Measurements from ENCODE around the gene CCDC57. TPM values are rescaled to one million over a fixed set of nuclear protein-coding genes. Genes with fewer than 3 reads are reported as not detected.

CCDC57 gene
- total RNA-seq, 1 donor from 2014 or later = 56.9 TPM

Other genes starting within 250 kb of the CCDC57 start
- 45.4 TPM for gene ASPSCR1, start 235.2 kb downstream of the CCDC57 start, total RNA-seq
- 43.4 TPM for gene CENPX, start 190.0 kb downstream of the CCDC57 start, total RNA-seq
- gene LRRC45, start 189.5 kb downstream of the CCDC57 start, total RNA-seq = 26.4 TPM
- gene RAC3, start 181.2 kb downstream of the CCDC57 start, total RNA-seq = 8.9 TPM
- gene DCXR, start 175.1 kb downstream of the CCDC57 start, total RNA-seq = 102 TPM
- gene RFNG, start 161.0 kb downstream of the CCDC57 start, total RNA-seq = 51.6 TPM
- gene GPS1, start 160.9 kb downstream of the CCDC57 start, total RNA-seq = 107 TPM
- gene DUS1L, start 147.0 kb downstream of the CCDC57 start, total RNA-seq = 92.4 TPM
- gene FASN, start 114.6 kb downstream of the CCDC57 start, total RNA-seq = 181 TPM
- gene SLC16A3, start 16.2 kb upstream of the CCDC57 start, total RNA-seq = 95.7 TPM
- 161 TPM for gene CSNK1D, start 60.9 kb upstream of the CCDC57 start, total RNA-seq
- 12.0 TPM for gene CD7, start 104.8 kb upstream of the CCDC57 start, total RNA-seq
- 8.5 TPM for gene SECTM1, start 120.9 kb upstream of the CCDC57 start, total RNA-seq
- gene TEX19, start 146.4 kb upstream of the CCDC57 start, total RNA-seq = not detected
- gene UTS2R, start 158.9 kb upstream of the CCDC57 start, total RNA-seq = not detected
- 55.1 TPM for gene HEXD, start 205.5 kb upstream of the CCDC57 start, total RNA-seq
- 45.6 TPM for gene OGFOD3, start 205.7 kb upstream of the CCDC57 start, total RNA-seq
- gene CYBC1, start 237.9 kb upstream of the CCDC57 start, total RNA-seq = 114 TPM
- gene NARF, start 245.9 kb upstream of the CCDC57 start, total RNA-seq = 80.0 TPM

Measured in mucosa of gallbladder (tissue), 1 donor.